BLaER1 treated with 17β-estradiol and CSF1 and Interleukin-3, amounts not matched to agents 10 nM and 100 nM (cell line): Measurements from ENCODE around the gene UBE2I.

ENCODE experiments used
- H3K27ac ChIP-seq, 11 experiments: shearing (Covaris generic); formaldehyde crosslinking; 2 replicates each; pipeline ENCODE4 v1.8.1; 2022
- H3K27me3 ChIP-seq, 11 experiments: shearing (Covaris generic); formaldehyde crosslinking; 2 replicates each; pipeline ENCODE4 v1.8.1; 2022
- H3K36me3 ChIP-seq, 11 experiments: shearing (Covaris generic); formaldehyde crosslinking; 2 replicates each; pipeline ENCODE4 v1.8.1; 2022
- H3K4me1 ChIP-seq, 10 experiments: shearing (Covaris generic); formaldehyde crosslinking; 2 replicates each; pipeline ENCODE4 v1.8.1; 2022
- H3K4me2 ChIP-seq, 11 experiments: shearing (Covaris generic); formaldehyde crosslinking; 2 replicates each; pipeline ENCODE4 v1.8.1; 2022
- H3K4me3 ChIP-seq, 10 experiments: shearing (Covaris generic); formaldehyde crosslinking; 2 replicates each; pipeline ENCODE4 v1.8.1; 2022
- H3K9ac ChIP-seq, 11 experiments: shearing (Covaris generic); formaldehyde crosslinking; 2 replicates each; pipeline ENCODE4 v1.8.1; 2022
- H3K9me3 ChIP-seq, 11 experiments: shearing (Covaris generic); formaldehyde crosslinking; replicated peaks in 1 of 11; 2 replicates each; pipeline ENCODE4 v1.8.1; 2022
- H4K20me1 ChIP-seq, 11 experiments: shearing (Covaris generic); formaldehyde crosslinking; 2 replicates each; pipeline ENCODE4 v1.8.1; 2022
- Cebpa-rat ChIP-seq, 11 experiments: shearing (Covaris generic); IDR thresholded peaks; 2 replicates each; pipeline ENCODE4 v1.8.1; 2022

Gene UBE2I

DNA sequence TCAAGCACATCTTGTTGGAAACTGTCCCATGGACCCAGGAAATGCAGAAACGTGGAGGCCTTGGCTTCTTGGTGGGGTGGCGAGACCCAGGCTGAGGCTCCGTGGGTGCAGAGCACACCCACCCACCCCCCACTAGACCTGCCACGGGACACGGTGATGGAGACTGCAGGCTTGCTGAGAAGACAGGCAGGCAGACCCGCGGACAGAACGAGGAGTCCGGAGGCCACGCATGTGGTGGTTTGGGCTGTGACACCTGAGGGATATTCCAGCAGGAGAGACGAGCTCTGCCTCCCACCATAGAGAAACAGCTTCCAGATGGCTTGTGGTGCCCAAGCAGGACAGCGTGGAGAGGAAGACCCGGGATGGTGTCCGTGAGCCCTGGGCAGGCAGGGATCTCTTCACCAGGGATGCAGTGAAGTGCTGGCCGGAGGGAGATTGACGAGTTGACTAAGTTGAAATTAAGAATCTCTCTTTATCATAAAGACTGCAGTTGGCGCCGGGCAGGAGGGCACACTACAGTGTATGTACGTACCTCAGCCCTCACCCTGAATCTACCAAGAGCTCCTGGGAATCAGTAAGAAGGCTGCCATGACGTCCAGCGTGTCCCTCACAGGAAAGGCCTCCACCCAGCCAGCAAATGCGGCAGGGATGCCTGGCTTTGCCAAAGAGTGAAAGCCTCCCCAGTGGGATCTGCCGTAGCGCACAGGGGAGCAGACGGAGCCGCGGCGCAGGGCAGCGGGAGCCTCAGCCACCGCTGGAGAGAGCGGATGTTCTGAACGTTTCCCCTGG, 8.2 kb downstream of the UBE2I start:
- H3K9ac ChIP-seq, result peak overlapping the region in 1 of 11 experiments; percentile 15; a peak in 1 of 22 replicates

DNA sequence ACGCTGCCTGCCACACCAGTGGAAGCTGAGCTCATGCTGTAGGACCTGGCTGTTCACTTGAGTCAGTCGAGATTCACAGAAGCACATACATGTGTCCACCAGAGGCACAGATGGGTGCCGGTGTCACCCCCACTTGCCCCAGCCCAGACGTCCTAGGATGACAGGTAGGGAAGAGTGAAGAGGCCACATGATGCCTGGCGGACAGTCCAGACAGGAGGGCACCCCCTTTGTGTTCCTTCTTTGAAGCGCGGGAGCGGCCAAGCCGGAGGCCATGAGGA, 8.8 kb downstream of the UBE2I start:
- Histone ChIP-seq H3K27ac (no peak overlapping the region), H3K27me3 (no peaks in the 10 kb centered on the region), H3K36me3 (peaks cover 98 to 100% (median 100%) of the 10 kb centered on the region in 11 experiments), H4K20me1 (peaks cover 93 to 100% (median 100%) of the 10 kb centered on the region in 11 experiments), H3K4me2 (no peak overlapping the region), H3K4me3 (no peak overlapping the region), H3K9me3 (no peaks in the 10 kb centered on the region), H3K4me1 (peaks cover 0 to 23% (median 5%) of the 10 kb centered on the region in 10 experiments; a peak in 9 of 20 replicates), H3K9ac (peak overlapping the region in 1 of 11 experiments; percentile 15; a peak in 1 of 22 replicates)
- no peak for TF ChIP-seq Cebpa-rat (IDR thresholded peaks at IDR 0.05)

More for the DNA sequence above, 8.2 kb downstream of the UBE2I start:
- Histone ChIP-seq H3K4me2 (no peak overlapping the region), H3K4me3 (no peak overlapping the region), H3K36me3 (peaks cover 98 to 100% (median 100%) of the 10 kb centered on the region in 11 experiments), H4K20me1 (peaks cover 97 to 100% (median 100%) of the 10 kb centered on the region in 11 experiments), H3K9me3 (no peaks in the 10 kb centered on the region), H3K4me1 (peaks cover 3 to 23% (median 6%) of the 10 kb centered on the region in 10 experiments; a peak in 17 of 20 replicates), H3K27me3 (no peaks in the 10 kb centered on the region), H3K27ac (no peak overlapping the region)
- no peak for TF ChIP-seq Cebpa-rat (IDR thresholded peaks at IDR 0.05)

DNA sequence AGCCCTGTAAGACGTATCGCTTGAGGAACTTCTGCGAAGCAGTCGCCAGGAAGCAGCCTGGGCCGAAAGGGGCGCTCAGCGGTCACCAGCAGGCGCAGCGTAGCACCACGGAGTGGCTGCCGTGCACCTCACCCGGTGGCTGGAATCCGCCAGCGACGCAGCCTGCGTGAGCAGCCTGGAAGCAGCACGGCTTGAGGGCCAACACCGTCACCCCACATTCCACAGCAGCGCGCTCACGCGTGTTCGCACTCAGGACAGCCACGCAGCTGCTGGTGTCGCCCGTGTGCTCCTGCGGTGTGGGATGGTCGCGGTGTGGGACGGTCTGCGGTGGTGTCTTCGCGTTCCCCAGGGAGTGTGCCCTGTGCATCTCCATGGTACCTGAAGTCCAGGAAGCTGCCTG, 9.6 kb downstream of the UBE2I start:
- Histone ChIP-seq H3K36me3 (peaks cover 98 to 100% (median 100%) of the 10 kb centered on the region in 11 experiments), H3K4me1 (peaks cover 0 to 25% (median 10%) of the 10 kb centered on the region in 10 experiments; a peak in 10 of 20 replicates), H4K20me1 (peaks cover 93 to 100% (median 100%) of the 10 kb centered on the region in 11 experiments), H3K4me3 (no peak overlapping the region), H3K9ac (no peak overlapping the region; a peak in 1 of 22 replicates), H3K4me2 (no peak overlapping the region), H3K9me3 (no peaks in the 10 kb centered on the region), H3K27me3 (no peaks in the 10 kb centered on the region), H3K27ac (no peak overlapping the region)
- TF ChIP-seq Cebpa-rat (IDR thresholded peaks at IDR 0.05), result no peak

DNA sequence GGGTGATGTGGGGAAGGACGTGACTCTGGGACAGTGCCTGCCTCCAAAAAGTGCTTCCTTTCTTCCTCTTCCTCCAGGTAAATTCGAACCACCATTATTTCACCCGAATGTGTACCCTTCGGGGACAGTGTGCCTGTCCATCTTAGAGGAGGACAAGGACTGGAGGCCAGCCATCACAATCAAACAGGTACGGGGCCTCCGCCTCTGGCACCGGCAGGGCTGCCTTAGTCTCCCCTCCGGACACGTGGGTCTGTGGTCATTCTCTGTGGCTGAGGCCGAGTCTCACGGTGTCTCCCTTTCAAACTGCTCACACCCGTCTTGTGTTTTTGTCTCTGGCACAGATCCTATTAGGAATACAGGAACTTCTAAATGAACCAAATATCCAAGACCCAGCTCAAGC, 10.7 kb downstream of the UBE2I start:
- no peak overlapping the region for H3K4me3 ChIP-seq
- H3K27me3 ChIP-seq, result no peaks in the 10 kb centered on the region
- H3K9me3 ChIP-seq, result no peaks in the 10 kb centered on the region
- H3K36me3 ChIP-seq, result peaks cover 98 to 100% (median 100%) of the 10 kb centered on the region in 11 experiments
- H3K4me2 ChIP-seq, result no peak overlapping the region
- peaks cover 0 to 33% (median 15%) of the 10 kb centered on the region in 10 experiments; a peak in 11 of 20 replicates for H3K4me1 ChIP-seq
- peaks cover 92 to 100% (median 100%) of the 10 kb centered on the region in 11 experiments for H4K20me1 ChIP-seq
- no peak for TF ChIP-seq Cebpa-rat (IDR thresholded peaks at IDR 0.05)
- no peak overlapping the region for H3K27ac ChIP-seq
- no peak overlapping the region for H3K9ac ChIP-seq

DNA sequence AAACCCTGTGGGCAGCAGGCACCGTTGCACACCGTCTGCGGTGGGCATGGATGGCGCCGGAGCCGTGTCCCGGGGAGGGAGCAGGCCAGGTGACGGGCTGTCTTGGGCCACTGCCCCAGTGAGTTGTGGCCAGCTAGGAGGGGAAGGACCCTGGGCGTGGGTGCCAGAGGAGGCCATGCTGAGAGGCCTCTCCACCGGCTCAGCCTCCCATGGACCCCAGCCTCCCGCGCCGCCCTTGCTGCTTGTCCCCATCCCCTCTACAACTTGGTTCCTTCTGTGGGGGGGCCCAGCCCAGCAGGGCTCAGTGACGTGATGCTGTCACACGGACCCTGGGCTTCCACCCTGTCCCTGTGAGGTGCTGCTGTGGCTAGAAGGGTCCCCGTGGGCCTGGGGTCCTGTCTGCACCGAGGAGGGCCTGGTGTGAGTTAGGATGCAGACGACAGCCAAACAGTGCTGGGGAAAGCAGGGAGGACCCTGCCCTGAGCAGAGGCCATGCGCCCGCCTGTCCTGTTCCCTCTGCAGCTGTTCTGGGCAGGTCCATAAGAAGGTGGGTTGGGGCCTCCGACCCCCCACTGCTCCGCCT, 11.3 kb downstream of the UBE2I start:
- Histone ChIP-seq H3K4me1 (peaks cover 0 to 38% (median 20%) of the 10 kb centered on the region in 10 experiments; a peak in 14 of 20 replicates), H3K9ac (no peak overlapping the region), H3K36me3 (peaks cover 95 to 100% (median 100%) of the 10 kb centered on the region in 11 experiments), H3K27me3 (no peaks in the 10 kb centered on the region), H3K4me3 (no peak overlapping the region), H3K9me3 (no peaks in the 10 kb centered on the region), H3K4me2 (no peak overlapping the region), H3K27ac (no peak overlapping the region), H4K20me1 (peaks cover 91 to 100% (median 100%) of the 10 kb centered on the region in 11 experiments)
- no peak for TF ChIP-seq Cebpa-rat (IDR thresholded peaks at IDR 0.05)

DNA sequence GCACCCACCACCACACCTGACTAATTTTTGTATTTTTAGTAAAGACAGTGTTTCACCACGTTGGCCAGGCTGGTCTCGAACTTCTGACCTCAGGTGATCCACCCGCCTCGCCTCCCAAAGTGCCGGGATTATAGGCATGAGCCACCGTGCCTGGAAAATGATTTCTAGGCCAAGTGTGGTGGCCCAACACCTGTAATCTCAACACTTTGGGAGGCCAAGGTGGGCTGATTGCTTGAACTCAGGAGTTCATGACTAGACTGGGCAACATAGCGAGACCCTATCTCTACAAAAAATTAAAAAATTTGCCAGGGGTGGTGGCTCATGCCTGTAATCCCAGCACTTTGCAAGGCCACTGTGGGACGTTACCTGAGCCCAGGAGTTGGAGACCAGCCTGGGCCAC, 13.0 kb downstream of the UBE2I start:
- peaks cover 0 to 52% (median 25%) of the 10 kb centered on the region in 10 experiments; a peak in 14 of 20 replicates for H3K4me1 ChIP-seq
- H3K27ac ChIP-seq, result no peak overlapping the region
- H3K4me3 ChIP-seq, result no peak overlapping the region
- H3K4me2 ChIP-seq, result no peak overlapping the region
- no peak overlapping the region for H3K9ac ChIP-seq
- no peaks in the 10 kb centered on the region for H3K9me3 ChIP-seq
- no peak for TF ChIP-seq Cebpa-rat (IDR thresholded peaks at IDR 0.05)
- peaks cover 82 to 92% (median 87%) of the 10 kb centered on the region in 11 experiments for H3K36me3 ChIP-seq
- H3K27me3 ChIP-seq, result no peaks in the 10 kb centered on the region
- peaks cover 85 to 100% (median 100%) of the 10 kb centered on the region in 11 experiments for H4K20me1 ChIP-seq

DNA sequence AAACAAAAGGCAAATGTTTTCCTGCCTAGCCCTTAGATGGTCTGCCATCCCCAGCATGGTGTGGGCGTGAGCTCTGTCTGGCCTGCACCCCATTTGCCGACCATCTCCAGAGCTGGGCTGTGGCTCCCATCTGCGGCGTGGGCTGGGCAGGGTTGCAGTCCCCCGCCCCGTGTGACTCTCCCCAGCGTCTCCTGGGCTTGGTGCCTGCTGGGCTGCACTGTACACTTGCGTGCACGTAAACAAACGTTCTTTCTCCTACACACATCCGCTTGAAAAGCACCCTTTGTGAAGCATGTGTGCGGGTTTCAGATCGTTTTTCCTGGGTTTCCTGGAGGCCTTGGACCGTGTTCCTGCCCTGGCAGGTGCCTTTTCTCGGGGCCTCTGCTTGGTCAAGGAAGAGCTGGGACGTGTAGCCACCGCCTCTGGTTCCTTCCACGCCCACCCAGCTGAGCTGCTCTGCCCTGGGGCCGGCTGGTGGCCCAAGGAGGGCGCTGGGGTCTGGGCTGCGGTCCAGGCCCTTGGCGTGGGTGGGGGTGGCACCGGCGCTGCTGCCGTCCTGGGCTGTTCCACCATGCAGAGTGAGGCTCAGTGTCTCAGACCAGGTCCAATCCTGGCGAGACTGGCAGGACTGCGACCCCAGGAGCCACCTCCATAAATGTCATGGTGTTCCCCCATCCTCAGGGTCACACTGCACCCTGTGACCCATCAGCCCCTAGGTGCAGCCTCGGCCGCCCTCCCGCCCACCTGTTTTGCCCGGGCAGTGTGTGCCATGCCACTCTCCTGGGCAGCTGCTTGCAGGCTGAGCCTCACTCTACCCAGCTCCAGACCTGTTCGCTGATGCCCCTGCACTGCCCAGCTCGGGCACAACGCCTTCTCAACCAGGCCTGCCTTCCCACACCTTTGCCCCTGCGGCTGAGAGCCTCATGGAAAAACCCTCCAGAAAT, 14.1 kb downstream of the UBE2I start:
- Histone ChIP-seq H3K4me3 (no peak overlapping the region), H3K4me1 (peaks cover 0 to 55% (median 25%) of the 10 kb centered on the region in 10 experiments; a peak in 14 of 20 replicates), H3K9ac (peak overlapping the region in 1 of 11 experiments; percentile 18; a peak in 2 of 22 replicates), H3K9me3 (no peaks in the 10 kb centered on the region), H4K20me1 (peaks cover 73 to 99% (median 93%) of the 10 kb centered on the region in 11 experiments), H3K27me3 (no peaks in the 10 kb centered on the region), H3K27ac (no peak overlapping the region), H3K4me2 (peak overlapping the region in 5 of 11 experiments; percentile 8 to 38 (median 13); a peak in 5 of 22 replicates), H3K36me3 (peaks cover 70 to 80% (median 75%) of the 10 kb centered on the region in 11 experiments)
- no peak for TF ChIP-seq Cebpa-rat (IDR thresholded peaks at IDR 0.05)

DNA sequence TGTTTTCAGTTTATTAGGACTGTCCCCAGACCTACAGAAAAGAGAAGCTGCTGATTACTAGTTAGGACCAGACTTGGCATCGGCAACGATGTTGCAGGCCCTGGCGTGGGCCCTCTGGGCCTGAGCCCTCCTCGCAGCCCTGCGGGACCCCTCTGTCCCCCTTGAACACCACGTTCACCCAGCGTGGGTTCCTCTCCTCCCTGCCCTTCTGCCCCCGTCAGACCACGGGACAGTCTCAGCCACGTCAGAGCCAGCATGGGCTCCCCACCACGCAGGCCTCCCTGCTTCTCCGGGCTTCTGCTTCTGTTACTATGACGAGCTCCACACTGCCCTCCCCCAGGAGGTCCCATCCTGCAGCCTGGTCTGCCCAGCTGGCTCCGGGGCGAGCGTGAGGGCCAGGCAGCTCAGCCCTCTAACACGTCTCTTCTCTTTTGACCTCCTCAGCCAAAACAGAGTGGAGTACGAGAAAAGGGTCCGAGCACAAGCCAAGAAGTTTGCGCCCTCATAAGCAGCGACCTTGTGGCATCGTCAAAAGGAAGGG, 14.9 kb downstream of the UBE2I start:
- Histone ChIP-seq H3K4me1 (peaks cover 0 to 55% (median 25%) of the 10 kb centered on the region in 10 experiments; a peak in 14 of 20 replicates), H4K20me1 (peaks cover 65 to 91% (median 85%) of the 10 kb centered on the region in 11 experiments), H3K27me3 (no peaks in the 10 kb centered on the region), H3K36me3 (peaks cover 62 to 72% (median 68%) of the 10 kb centered on the region in 11 experiments), H3K27ac (no peak overlapping the region), H3K9ac (0 out of 22 replicates have a peak overlapping the region, but pooled peaks of 2 of the 11 experiments have one; percentile 8 to 18), H3K4me3 (no peak overlapping the region), H3K4me2 (peak overlapping the region in 1 of 11 experiments; percentile 22; a peak in 2 of 22 replicates), H3K9me3 (no peaks in the 10 kb centered on the region)
- no peak for TF ChIP-seq Cebpa-rat (IDR thresholded peaks at IDR 0.05)
